Aorta (tissue), 5 donors: ENCODE data around the gene ZBTB7C. TPM values are rescaled to one million over a fixed set of nuclear protein-coding genes. Genes with fewer than 3 reads are reported as not detected.

Source experiments
- ATAC-seq: fragments of 200-7000 bp; cut with Tn5 transposase; one replicate; pipeline ENCODE4 v1.9.1; 2022; ENCODE audit warnings: moderate library complexity; ENCODE audit not compliant: low FRiP score
- DNase-seq, 2 donors: peaks; one replicate each; pipeline ENCODE4 v3.0.0-alpha.2; 2020
- H3K27ac ChIP-seq, 2 donors: one replicate each; pipeline ENCODE4 v1.5.1; 2013; ENCODE audit warnings: low read length in 2 of 2, mild to moderate bottlenecking in 2 of 2, moderate library complexity in 2 of 2, control low read depth in 1 of 2, inconsistent platforms in 1 of 2, low read depth in 1 of 2
- H3K27me3 ChIP-seq, 2 donors: one replicate each; pipeline ENCODE4 v1.6.1; 2013; ENCODE audit warnings: control low read depth in 1 of 2, low read length in 1 of 2, mild to moderate bottlenecking in 1 of 2, moderate library complexity in 1 of 2; ENCODE audit not compliant: insufficient read depth in 2 of 2, control insufficient read depth in 1 of 2
- H3K36me3 ChIP-seq, 2 donors: one replicate each; pipeline ENCODE4 v1.6.1; 2013; ENCODE audit warnings: control low read depth in 1 of 2, low read length in 1 of 2, mild to moderate bottlenecking in 1 of 2; ENCODE audit not compliant: insufficient read depth in 2 of 2, control insufficient read depth in 1 of 2
- H3K4me1 ChIP-seq, 2 donors: one replicate each; pipeline ENCODE4 v1.6.1; 2013; ENCODE audit warnings: low read length in 2 of 2, control low read depth in 1 of 2, mild to moderate bottlenecking in 1 of 2, moderate library complexity in 1 of 2; ENCODE audit not compliant: insufficient read depth in 2 of 2, control insufficient read depth in 1 of 2
- H3K4me3 ChIP-seq, 2 donors: one replicate each; pipeline ENCODE4 v1.5.1; 2013; ENCODE audit warnings: low read length in 2 of 2, control low read depth in 1 of 2, mild to moderate bottlenecking in 1 of 2
- H3K9me3 ChIP-seq: one replicate; pipeline ENCODE4 v1.6.1; 2013; ENCODE audit warnings: mild to moderate bottlenecking, low read length; ENCODE audit not compliant: control insufficient read depth
- WGBS, 2 donors: extraction: QIAGEN DNeasy Blood & Tissue Kit; methylation state at CpG; one replicate each; pipeline ENCODE4 v1.1.7; 2013; 5-methylcytosine and 5-hydroxymethylcytosine counted together
- intact Hi-C, 2 donors: fragments of 100-400 bp; cut with DNase I; formaldehyde crosslinking; loops; one replicate each; pipeline versions ENCODE4 v1.14.2 to v1.15.0; 2022
- polyA plus RNA-seq, 2 donors: library from polyadenylated mRNA; stranded (reverse); fragments of 200-250 nt; gene quantifications; one replicate each; pipeline ENCODE4 v1.2.3, GENCODE V29; 2013
- total RNA-seq, 2 donors: library from RNA; stranded (reverse); fragmentation: NEBNext Ultra II Directional; extraction: Animal tissue kit (Norgen Biotek cat#: 25700); gene quantifications; one replicate each; pipeline ENCODE4 v1.2.1, GENCODE V29; 2021
- donor health status: healthy with polysubstance abuse.
- donor health status: Bipolar disorder and iron deficiency.
- donor health status: DM: no; HTN: no; CAD: no.
- donor health status: DM: no; HTN: no; CAD: no.
- donor health status: DM: yes; HTN: yes; CAD: no.

Gene ZBTB7C
- total and polyA plus RNA-seq, 4 donors: 0.69 to 22.4 (median 10.0) TPM

GRCh38 chr18:48122376-48122775, 286.8 kb downstream of the ZBTB7C start:
- no peaks in the 10 kb centered on the region for H3K9me3 ChIP-seq
- 96 to 97% methylated on average over 3 of the region's 3 CpGs for WGBS, 2 donors
- ATAC-seq: no peak

GRCh38 chr18:48121752-48122151, 287.4 kb downstream of the ZBTB7C start:
- no peaks in the 10 kb centered on the region for H3K36me3 ChIP-seq
- H3K9me3 ChIP-seq: no peaks in the 10 kb centered on the region
- WGBS, 2 donors: 33 to 40% methylated on average over 3 of the region's 3 CpGs
- intact Hi-C loops: no loop called here
- H3K4me1 ChIP-seq: no peaks in the 10 kb centered on the region
- no peak overlapping the region for H3K27ac ChIP-seq
- DNase-seq (no peak), ATAC-seq (no peak)
- peaks cover 0 to 2% of the 10 kb centered on the region in 2 donors for H3K27me3 ChIP-seq
- H3K4me3 ChIP-seq: no peak overlapping the region

More at GRCh38 chr18:48122376-48122775, 286.8 kb downstream of the ZBTB7C start:
- Histone ChIP-seq H3K4me1 (no peaks in the 10 kb centered on the region), H3K27ac (no peak overlapping the region), H3K4me3 (no peak overlapping the region), H3K36me3 (no peaks in the 10 kb centered on the region), H3K27me3 (peaks cover 0 to 2% of the 10 kb centered on the region in 2 donors)
- DNase-seq: no peak
- intact Hi-C loops: no loop called here

GRCh38 chr18:48119204-48119603, 290.0 kb downstream of the ZBTB7C start:
- no peaks in the 10 kb centered on the region for H3K4me1 ChIP-seq
- no peaks in the 10 kb centered on the region for H3K36me3 ChIP-seq
- no peak overlapping the region for H3K27ac ChIP-seq
- H3K4me3 ChIP-seq: no peak overlapping the region
- 90 to 93% methylated on average over 5 of the region's 5 CpGs for WGBS, 2 donors
- peaks cover 0 to 2% of the 10 kb centered on the region in 2 donors for H3K27me3 ChIP-seq
- ATAC-seq (no peak), DNase-seq (no peak)
- H3K9me3 ChIP-seq: no peaks in the 10 kb centered on the region
- intact Hi-C loops: no loop called here

DNA sequence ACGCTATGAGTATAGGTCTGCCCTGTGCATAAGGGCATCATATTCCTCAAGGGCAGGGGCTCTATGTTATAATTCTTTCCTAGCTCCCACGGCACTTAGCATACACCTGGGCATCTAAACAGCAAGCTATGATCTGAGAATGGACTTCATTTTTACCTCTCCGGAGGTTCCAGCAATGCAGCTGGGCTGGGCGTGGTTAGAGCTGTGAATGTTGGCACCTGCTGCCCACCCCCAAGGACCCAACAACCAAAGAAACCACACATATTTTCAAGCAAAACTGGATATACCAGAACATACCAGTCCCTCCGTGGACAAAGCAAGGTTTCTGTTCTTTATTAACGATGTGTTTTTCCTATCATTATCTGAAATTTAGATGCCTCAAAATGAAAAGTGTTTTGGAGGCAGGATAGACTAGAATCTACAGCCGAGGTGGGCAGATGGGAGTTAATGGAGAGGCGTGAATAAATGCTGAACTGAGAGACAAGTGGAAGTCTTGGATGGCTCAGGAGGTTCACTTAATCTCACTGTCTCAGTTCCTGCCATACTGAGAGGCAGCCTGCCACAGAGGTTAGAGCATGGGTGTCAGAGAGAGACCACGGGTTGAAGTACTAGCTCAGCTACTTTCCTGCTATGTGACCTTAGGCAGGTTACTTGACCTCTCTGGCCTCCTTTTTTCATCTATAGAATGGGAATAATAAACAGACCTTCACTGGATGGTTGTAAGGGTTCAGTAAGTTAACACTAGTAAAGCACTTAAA, 292.1 kb downstream of the ZBTB7C start:
- DNase-seq: no peak
- H3K27ac ChIP-seq: no peak overlapping the region
- peaks cover 0 to 2% of the 10 kb centered on the region in 2 donors for H3K27me3 ChIP-seq
- 94% methylated on average over 9 of the region's 9 CpGs for WGBS, 2 donors
- H3K9me3 ChIP-seq: no peaks in the 10 kb centered on the region
- intact Hi-C loops: no loop called here
- no peaks in the 10 kb centered on the region for H3K4me1 ChIP-seq
- no peak overlapping the region for H3K4me3 ChIP-seq
- no peak for ATAC-seq
- no peaks in the 10 kb centered on the region for H3K36me3 ChIP-seq

DNA sequence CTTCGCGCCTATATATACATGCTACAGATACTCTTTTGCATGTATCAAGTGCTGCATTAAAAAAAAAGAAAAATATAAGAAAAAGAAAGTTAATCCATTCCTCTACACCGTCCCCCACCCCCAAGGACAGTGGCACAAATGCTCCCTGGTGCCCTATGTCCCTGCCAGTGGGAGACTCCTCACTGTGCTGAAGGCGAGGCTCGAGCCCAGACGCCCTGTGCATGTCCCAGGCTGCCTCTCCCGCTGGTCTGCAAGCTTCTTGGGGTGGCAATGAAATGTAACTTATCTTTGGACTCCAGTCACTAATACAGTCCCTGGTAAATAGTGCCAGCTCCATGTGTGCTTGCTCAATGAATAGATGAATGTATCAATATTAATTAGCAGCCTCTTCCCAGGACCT, 293.2 kb downstream of the ZBTB7C start:
- no peak overlapping the region for H3K27ac ChIP-seq
- H3K27me3 ChIP-seq: peaks cover 0 to 2% of the 10 kb centered on the region in 2 donors
- intact Hi-C loops: no loop called here
- no peaks in the 10 kb centered on the region for H3K36me3 ChIP-seq
- H3K9me3 ChIP-seq: no peaks in the 10 kb centered on the region
- H3K4me3 ChIP-seq: no peak overlapping the region
- DNase-seq: no peak
- no peaks in the 10 kb centered on the region for H3K4me1 ChIP-seq
- no peak for ATAC-seq
- WGBS, 2 donors: 95 to 97% methylated on average over 7 of the region's 7 CpGs

DNA sequence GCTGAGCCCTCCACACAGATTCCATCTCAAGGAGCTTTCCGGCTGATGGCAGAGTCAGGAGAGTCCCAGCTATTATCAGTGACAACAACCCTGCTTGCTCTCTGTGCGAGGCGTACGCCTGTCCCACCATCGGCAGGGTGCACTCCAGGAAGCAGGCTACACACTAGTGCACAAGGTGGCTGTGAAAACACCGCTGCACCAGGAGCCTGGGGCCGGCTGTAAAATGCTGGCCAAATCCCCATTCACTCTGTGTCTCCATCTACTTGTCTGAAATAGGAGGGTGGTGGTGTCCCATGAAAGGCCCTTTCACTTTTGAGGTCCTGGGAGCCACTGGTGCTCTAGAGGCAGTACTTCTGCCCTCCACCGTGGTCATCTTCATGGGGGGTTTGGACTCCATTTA, 295.5 kb downstream of the ZBTB7C start:
- no peaks in the 10 kb centered on the region for H3K9me3 ChIP-seq
- H3K4me1 ChIP-seq: no peaks in the 10 kb centered on the region
- intact Hi-C loops: no loop called here
- no peak overlapping the region for H3K4me3 ChIP-seq
- no peaks in the 10 kb centered on the region for H3K27me3 ChIP-seq
- ATAC-seq (no peak), DNase-seq (no peak)
- H3K36me3 ChIP-seq: no peaks in the 10 kb centered on the region
- 93% methylated on average over 8 of the region's 8 CpGs for WGBS, 2 donors
- H3K27ac ChIP-seq: no peak overlapping the region

DNA sequence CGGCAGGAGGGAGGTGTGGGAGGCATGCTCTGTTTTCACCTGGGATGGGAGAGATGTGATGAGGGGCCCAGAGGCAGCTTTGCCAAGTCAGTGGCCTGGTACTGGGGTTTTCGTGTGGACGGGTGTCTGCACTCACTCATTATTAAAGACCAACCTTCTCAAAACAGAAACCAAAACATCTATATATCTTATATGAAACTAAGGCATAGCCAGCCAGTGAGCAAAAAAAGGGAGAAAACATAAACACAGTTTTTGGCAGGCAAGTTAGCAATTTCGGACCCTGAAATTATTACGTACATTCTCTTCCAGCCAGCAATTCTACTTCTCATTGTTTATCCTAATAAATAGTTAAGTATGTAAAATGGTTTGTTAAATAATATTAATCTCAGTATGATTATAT, 297.6 kb downstream of the ZBTB7C start:
- Histone ChIP-seq H3K27me3 (no peaks in the 10 kb centered on the region), H3K36me3 (no peaks in the 10 kb centered on the region), H3K4me1 (no peaks in the 10 kb centered on the region), H3K9me3 (no peaks in the 10 kb centered on the region), H3K27ac (no peak overlapping the region), H3K4me3 (no peak overlapping the region)
- no peak for DNase-seq
- 85 to 91% methylated on average over 5 of the region's 5 CpGs for whole genome bisulfite sequencing, 2 donors
- ATAC-seq: no peak
- intact Hi-C loops: no loop called here

DNA sequence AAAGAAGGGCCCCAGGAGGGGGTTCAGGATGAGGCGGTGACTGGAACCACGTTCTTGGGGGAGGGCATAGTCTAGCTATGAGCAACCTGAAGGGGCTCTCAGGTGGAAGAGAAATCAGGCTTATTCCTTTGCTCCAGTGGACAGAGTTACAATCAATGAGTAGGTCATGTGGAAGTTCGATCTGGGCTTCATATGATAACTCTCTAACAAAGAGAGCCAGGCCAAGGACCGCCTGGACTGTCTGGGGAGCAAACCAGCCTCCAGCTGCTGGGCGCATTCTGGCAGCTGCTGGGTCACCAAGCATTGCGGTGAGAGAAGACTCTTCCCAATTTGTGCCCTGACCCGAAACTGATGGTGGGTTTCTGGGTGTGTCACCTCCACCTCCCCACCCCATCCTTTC, 298.4 kb downstream of the ZBTB7C start:
- Histone ChIP-seq H3K9me3 (no peaks in the 10 kb centered on the region), H3K4me3 (no peak overlapping the region), H3K4me1 (no peaks in the 10 kb centered on the region), H3K27ac (no peak overlapping the region), H3K36me3 (no peaks in the 10 kb centered on the region), H3K27me3 (no peaks in the 10 kb centered on the region)
- intact Hi-C loops: no loop called here
- WGBS, 2 donors: 87 to 93% methylated on average over 7 of the region's 7 CpGs
- DNase-seq (no peak), ATAC-seq (no peak)

DNA sequence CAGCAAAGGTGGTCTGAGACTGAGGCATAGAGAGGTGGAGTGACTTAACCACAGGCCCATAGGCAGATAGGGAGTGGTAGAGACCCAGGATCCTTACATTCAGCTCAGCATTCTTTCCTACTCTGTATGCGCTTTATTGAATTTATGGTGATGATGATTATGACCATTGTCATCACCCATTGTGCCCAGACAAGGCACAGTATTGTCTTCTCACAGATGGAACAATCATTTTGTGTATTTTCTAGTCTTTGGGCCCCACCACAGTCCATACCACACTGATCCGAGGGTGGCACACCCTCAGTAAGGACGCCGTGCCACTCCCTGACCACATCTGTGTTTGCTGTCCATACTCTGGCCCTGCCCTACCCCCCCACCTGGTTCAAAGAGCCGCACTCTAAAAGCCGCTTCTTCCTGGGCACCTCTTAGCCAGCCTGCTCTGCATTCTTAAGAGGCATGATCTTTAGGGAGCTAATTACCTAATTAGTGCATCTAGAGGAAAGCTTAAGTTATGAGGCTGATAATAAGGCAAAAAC, 299.2 kb downstream of the ZBTB7C start:
- DNase-seq (no peak), ATAC-seq (no peak)
- intact Hi-C loops: no loop called here
- no peaks in the 10 kb centered on the region for H3K27me3 ChIP-seq
- H3K36me3 ChIP-seq: no peaks in the 10 kb centered on the region
- WGBS, 2 donors: 80 to 96% methylated on average over 6 of the region's 6 CpGs
- no peak overlapping the region for H3K27ac ChIP-seq
- no peaks in the 10 kb centered on the region for H3K9me3 ChIP-seq
- no peak overlapping the region for H3K4me3 ChIP-seq
- no peaks in the 10 kb centered on the region for H3K4me1 ChIP-seq
